ENCODE results near the gene PRSS37.

- no peak for TF ChIP-seq CTCF (IDR thresholded peaks at IDR 0.05 in 4 of 5, conservative IDR thresholded peaks at IDR 0.05 in 1 of 5)
- no peak for TF ChIP-seq POLR2A (IDR thresholded peaks at IDR 0.05)
Observed at GRCh38 chr7:141864765-141865447, 23.6 kb upstream of the PRSS37 start.

All from gastrocnemius medialis (tissue), 4 donors.